PC-3 (cell line): ENCODE results near the gene CEACAM19. TPM values are rescaled to one million over a fixed set of nuclear protein-coding genes. Genes with fewer than 3 reads are reported as not detected.
"Not testable (repeated sequence)": the region's sequence is repeated elsewhere in the genome, so short reads cannot be mapped to it uniquely, and the experiment has no call there.

Experiments
- ATAC-seq: fragments of 200-7000 bp; cut with Tn5 transposase; 2 replicates; pipeline ENCODE4 v1.9.1; 2020; ENCODE audit warnings: mild to moderate bottlenecking, moderate library complexity
- BruUV-seq: library from RNA; stranded (reverse); fragments of 400-500 nt; replicated peaks from 2 replicates; lab custom pipeline; 2021; lab: Mats Ljungman, UMichigan
- CTCF ChIA-PET: fragments of 300-600 bp; sonication (Branson Sonifier 250); formaldehyde crosslinking; loops from one replicate; lab custom pipeline; 2022; ENCODE audit warnings: antibody characterized with exemption; lab: Charles Lee
- POLR2A ChIA-PET: fragments of 300-600 bp; sonication (Branson Sonifier 250); formaldehyde crosslinking; loops from one replicate; lab custom pipeline; 2022; ENCODE audit warnings: antibody characterized with exemption; ENCODE audit not compliant: unreplicated experiment; lab: Charles Lee
- DNase-seq: peaks from one replicate; pipeline ENCODE4 v3.0.0-alpha.2; 2015
- H2AFZ ChIP-seq: fragments of 300-600 bp; sonication (generic); 2 replicates; pipeline ENCODE4 v1.6.0; 2016; ENCODE audit warnings: antibody characterized with exemption, low read length
- H3F3A ChIP-seq: fragments of 300-600 bp; sonication (generic); one replicate; pipeline ENCODE4 v1.6.0; 2017; ENCODE audit warnings: antibody characterized with exemption, low read length, control low read depth, mild to moderate bottlenecking; ENCODE audit not compliant: unreplicated experiment
- H3K27ac ChIP-seq: fragments of 300-600 bp; sonication (generic); 2 replicates; pipeline ENCODE4 v1.5.1; 2016; ENCODE audit warnings: mild to moderate bottlenecking, low read length
- H3K27me3 ChIP-seq: fragments of 300-600 bp; sonication (generic); 2 replicates; pipeline ENCODE4 v1.6.1; 2016; ENCODE audit warnings: low read length, mixed read lengths
- H3K36me3 ChIP-seq: fragments of 300-600 bp; sonication (generic); 2 replicates; pipeline ENCODE4 v1.6.1; 2016; ENCODE audit warnings: low read depth, mixed run types, low read length, mixed read lengths
- H3K4me1 ChIP-seq: fragments of 300-600 bp; sonication (generic); 2 replicates; pipeline ENCODE4 v1.5.1; 2016; ENCODE audit warnings: low read length; ENCODE audit not compliant: insufficient read depth
- H3K4me2 ChIP-seq: fragments of 300-600 bp; sonication (generic); 2 replicates; pipeline ENCODE4 v1.6.0; 2016; ENCODE audit warnings: low read length
- H3K4me3 ChIP-seq: fragments of 300-600 bp; sonication (generic); 2 replicates; pipeline ENCODE4 v1.5.1; 2016; ENCODE audit warnings: mild to moderate bottlenecking, low read length, mixed read lengths
- H3K79me2 ChIP-seq: fragments of 300-600 bp; sonication (generic); 2 replicates; pipeline ENCODE4 v1.6.1; 2017; ENCODE audit warnings: low read length, mixed read lengths
- H3K9ac ChIP-seq: fragments of 300-600 bp; sonication (generic); 2 replicates; pipeline ENCODE4 v1.6.0; 2016; ENCODE audit warnings: mild to moderate bottlenecking, low read length
- H3K9me2 ChIP-seq: fragments of 300-600 bp; sonication (generic); replicated peaks from 2 replicates; pipeline ENCODE4 v1.6.1; 2016; ENCODE audit warnings: mixed run types, low read length, mixed read lengths
- H3K9me3 ChIP-seq: fragments of 300-600 bp; sonication (generic); 2 replicates; pipeline ENCODE4 v1.6.1; 2016; ENCODE audit warnings: low read length, mixed read lengths
- H4K20me1 ChIP-seq: fragments of 300-600 bp; sonication (generic); 2 replicates; pipeline ENCODE4 v1.6.1; 2016; ENCODE audit warnings: low read length, mixed read lengths
- EZH2 ChIP-seq: fragments of 300-600 bp; sonication (generic); IDR thresholded peaks from one replicate; pipeline ENCODE4 v1.6.1; 2017; ENCODE audit warnings: antibody characterized with exemption, mild to moderate bottlenecking, low read length; ENCODE audit not compliant: unreplicated experiment
- EZH2phosphoT487 ChIP-seq: fragments of 300-600 bp; sonication (generic); IDR thresholded peaks from 2 replicates; pipeline ENCODE4 v1.6.1; 2018; ENCODE audit warnings: mild to moderate bottlenecking, antibody characterized with exemption, low read length, borderline replicate concordance
- intact Hi-C: fragments of 100-400 bp; cut with micrococcal nuclease; formaldehyde crosslinking; loops from 2 replicates; pipeline ENCODE4 v1.9.0; 2023
- total RNA-seq: library from RNA; depleted of rRNA; stranded (reverse); fragments of >200 nt; gene quantifications from 2 replicates; pipeline ENCODE4 v1.2.3, GENCODE V29; 2014
- TF ChIP-seq, protein P1 (sequence below): fragments of 300-600 bp; sonication (generic); conservative IDR thresholded peaks from 2 replicates; pipeline ENCODE4 v1.5.1; 2017; ENCODE audit warnings: antibody characterized with exemption, low read depth, mild to moderate bottlenecking, low read length

The CEACAM19 gene
- total RNA-seq, 1 experiment from 2014 or later = 4.3 TPM

- H4K20me1 ChIP-seq = no peaks in the 10 kb centered on the region
- no peaks in the 10 kb centered on the region for H3K79me2 ChIP-seq
- CTCF ChIA-PET = no interaction called here
- H3F3A ChIP-seq = no peaks in the 10 kb centered on the region
- H3K9me3 ChIP-seq = no peaks in the 10 kb centered on the region
- no peak overlapping the region for H3K4me3 ChIP-seq
- ATAC-seq = no peak
- no peak for TF ChIP-seq EZH2phosphoT487
- TF ChIP-seq, protein P1, sequence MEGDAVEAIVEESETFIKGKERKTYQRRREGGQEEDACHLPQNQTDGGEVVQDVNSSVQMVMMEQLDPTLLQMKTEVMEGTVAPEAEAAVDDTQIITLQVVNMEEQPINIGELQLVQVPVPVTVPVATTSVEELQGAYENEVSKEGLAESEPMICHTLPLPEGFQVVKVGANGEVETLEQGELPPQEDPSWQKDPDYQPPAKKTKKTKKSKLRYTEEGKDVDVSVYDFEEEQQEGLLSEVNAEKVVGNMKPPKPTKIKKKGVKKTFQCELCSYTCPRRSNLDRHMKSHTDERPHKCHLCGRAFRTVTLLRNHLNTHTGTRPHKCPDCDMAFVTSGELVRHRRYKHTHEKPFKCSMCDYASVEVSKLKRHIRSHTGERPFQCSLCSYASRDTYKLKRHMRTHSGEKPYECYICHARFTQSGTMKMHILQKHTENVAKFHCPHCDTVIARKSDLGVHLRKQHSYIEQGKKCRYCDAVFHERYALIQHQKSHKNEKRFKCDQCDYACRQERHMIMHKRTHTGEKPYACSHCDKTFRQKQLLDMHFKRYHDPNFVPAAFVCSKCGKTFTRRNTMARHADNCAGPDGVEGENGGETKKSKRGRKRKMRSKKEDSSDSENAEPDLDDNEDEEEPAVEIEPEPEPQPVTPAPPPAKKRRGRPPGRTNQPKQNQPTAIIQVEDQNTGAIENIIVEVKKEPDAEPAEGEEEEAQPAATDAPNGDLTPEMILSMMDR = no peak
- TF ChIP-seq EZH2 = no peak
- H3K9ac ChIP-seq = no peak overlapping the region
- POLR2A ChIA-PET = no interaction called here
- H3K27me3 ChIP-seq = no peaks in the 10 kb centered on the region
- intact Hi-C loops = no loop called here
- H3K36me3 ChIP-seq = no peaks in the 10 kb centered on the region
- DNase-seq = no peak
- H3K9me2 ChIP-seq = no peaks in the 10 kb centered on the region
- H3K4me2 ChIP-seq = no peak overlapping the region
- H3K27ac ChIP-seq = no peak overlapping the region
- H2AFZ ChIP-seq = no peak overlapping the region
- BruUV-seq = no TSS peak
- no peaks in the 10 kb centered on the region for H3K4me1 ChIP-seq
These were observed 37.7 kb downstream of the CEACAM19 start for GRCh38 chr19:44708940-44709339.

DNA sequence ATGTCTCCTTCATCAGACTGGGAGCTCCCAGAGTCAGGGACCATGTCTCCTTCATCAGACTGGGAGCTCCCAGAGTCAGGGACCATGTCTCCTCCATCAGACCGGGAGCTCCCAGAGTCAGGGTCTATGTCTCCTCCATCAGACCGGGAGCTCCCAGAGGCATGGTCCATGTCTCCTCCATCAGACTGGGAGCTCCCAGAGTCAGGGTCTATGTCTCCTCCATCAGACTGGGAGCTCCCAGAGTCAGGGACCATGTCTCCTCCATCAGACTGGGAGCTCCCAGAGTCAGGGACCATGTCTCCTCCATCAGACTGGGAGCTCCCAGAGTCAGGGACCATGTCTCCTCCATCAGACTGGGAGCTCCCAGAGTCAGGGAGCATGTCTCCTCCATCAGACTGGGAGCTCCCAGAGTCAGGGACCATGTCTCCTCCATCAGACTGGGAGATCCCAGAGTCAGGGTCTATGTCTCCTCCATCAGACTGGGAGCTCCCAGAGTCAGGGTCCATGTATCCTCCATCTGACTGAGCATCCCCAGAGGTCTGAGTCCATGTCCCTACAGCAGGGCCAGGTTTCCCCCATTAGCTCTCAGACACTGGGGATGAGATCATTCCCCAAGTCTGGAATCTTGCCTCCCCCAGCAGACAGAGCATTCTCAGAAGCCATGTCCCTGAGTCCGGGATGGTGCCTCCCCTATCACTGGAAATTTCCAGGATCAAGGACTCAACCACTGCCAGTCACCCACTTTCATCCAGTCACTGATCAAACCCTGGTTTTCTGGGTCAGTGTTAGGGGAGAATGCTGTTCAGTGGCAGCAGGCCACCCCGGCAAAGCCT is 38.4 kb downstream of the CEACAM19 start:
- H3K27me3 ChIP-seq, H3K9ac ChIP-seq, H3K9me3 ChIP-seq, ATAC-seq, H4K20me1 ChIP-seq, POLR2A ChIA-PET, H3F3A ChIP-seq, H2AFZ ChIP-seq, H3K9me2 ChIP-seq, H3K36me3 ChIP-seq, intact Hi-C loops, H3K27ac ChIP-seq, H3K4me2 ChIP-seq, CTCF ChIA-PET, BruUV-seq, H3K4me1 ChIP-seq, DNase-seq, H3K79me2 ChIP-seq, H3K4me3 ChIP-seq: not testable (repeated sequence)

DNA sequence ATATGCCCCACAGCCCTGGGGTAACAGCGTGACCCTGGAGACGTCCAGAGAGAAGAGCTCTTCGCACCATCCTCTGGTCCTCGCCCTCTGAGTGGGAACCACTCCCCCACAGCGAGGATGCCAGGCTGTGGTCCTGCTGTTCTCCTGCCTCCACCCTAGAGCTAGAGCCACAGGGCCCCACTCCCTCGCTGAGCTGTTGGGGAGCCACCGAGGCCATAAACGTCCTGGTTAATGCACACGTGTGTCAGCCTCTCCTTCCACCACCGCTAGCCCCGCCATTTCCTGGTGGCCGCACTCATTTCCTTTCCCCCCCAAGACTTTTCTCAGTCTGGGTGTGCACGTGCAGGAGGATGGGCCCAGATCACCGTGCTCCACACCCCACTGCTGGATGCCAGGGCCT is 39.2 kb downstream of the CEACAM19 start:
- Histone ChIP-seq H3K9me3 (no peaks in the 10 kb centered on the region), H3F3A (no peaks in the 10 kb centered on the region), H3K27me3 (no peaks in the 10 kb centered on the region), H3K4me2 (no peak overlapping the region), H3K36me3 (no peaks in the 10 kb centered on the region), H3K9ac (no peak overlapping the region), H3K9me2 (no peaks in the 10 kb centered on the region), H2AFZ (no peak overlapping the region), H3K4me3 (no peak overlapping the region), H4K20me1 (no peaks in the 10 kb centered on the region), H3K27ac (no peak overlapping the region), H3K79me2 (no peaks in the 10 kb centered on the region), H3K4me1 (no peaks in the 10 kb centered on the region)
- ATAC-seq (no peak), DNase-seq (no peak)
- no TSS peak for BruUV-seq
- TF ChIP-seq EZH2 (no peak), EZH2phosphoT487 (no peak)
- TF ChIP-seq, protein P1 = no peak
- intact Hi-C loops = no loop called here
- CTCF ChIA-PET = no interaction called here
- POLR2A ChIA-PET = no interaction called here
